ENCODE measurements around the gene SLC50A1.

SLC50A1 gene

GRCh38 chr1:155126556-155127104 lies 9.0 kb upstream of the SLC50A1 start (continued):
- TF ChIP-seq ZBTB10 (tag by site-specific recombination; IDR thresholded peaks at IDR 0.05) (peak; percentile 28; the same call in 1 of the 2 replicates), EGR2 (tag by site-specific recombination; IDR thresholded peaks at IDR 0.05; ENCODE audit: low read depth) (peak; percentile 96), ZNF639 (tag by site-specific recombination; IDR thresholded peaks at IDR 0.05) (no peak), ZFP41 (tag by site-specific recombination; IDR thresholded peaks at IDR 0.05; ENCODE audit: borderline replicate concordance) (no peak), ZNF658 (tag by site-specific recombination; IDR thresholded peaks at IDR 0.05) (no peak), ZNF621 (tag by site-specific recombination; IDR thresholded peaks at IDR 0.05) (no peak), SCRT2 (tag by site-specific recombination; IDR thresholded peaks at IDR 0.05) (no peak), ZNF449 (tag by site-specific recombination; IDR thresholded peaks at IDR 0.05) (no peak), SALL2 (tag by site-specific recombination; IDR thresholded peaks at IDR 0.05; ENCODE audit: borderline replicate concordance) (no peak), ZNF785 (tag by site-specific recombination; IDR thresholded peaks at IDR 0.05) (no peak), ZNF600 (tag by site-specific recombination; IDR thresholded peaks at IDR 0.05) (no peak; the same call in 1 of the 2 replicates), HOXD13 (CRISPR knock-in tag; IDR thresholded peaks at IDR 0.05; ENCODE audit: borderline replicate concordance) (no peak), SP3 (tag by site-specific recombination; IDR thresholded peaks at IDR 0.05) (no peak), ZFHX2 (tag by site-specific recombination; conservative IDR thresholded peaks at IDR 0.05) (peak; percentile 97), ZNF26 (tag by site-specific recombination; IDR thresholded peaks at IDR 0.05) (no peak), ZNF10 (tag by site-specific recombination; IDR thresholded peaks at IDR 0.05) (no peak), GLIS2 (tag by site-specific recombination; IDR thresholded peaks at IDR 0.05) (no peak), ZNF792 (tag by site-specific recombination; IDR thresholded peaks at IDR 0.05) (no peak; the same call in 1 of the 2 replicates), ZNF416 (tag by site-specific recombination; IDR thresholded peaks at IDR 0.05) (no peak), ZNF571 (tag by site-specific recombination; IDR thresholded peaks at IDR 0.05) (no peak), AEBP2 (tag by site-specific recombination; IDR thresholded peaks at IDR 0.05; ENCODE audit: borderline replicate concordance) (no peak), ZNF362 (tag by site-specific recombination; IDR thresholded peaks at IDR 0.05) (no peak), ZNF302 (tag by site-specific recombination; IDR thresholded peaks at IDR 0.05; ENCODE audit: low read depth) (no peak), ZNF174 (tag by site-specific recombination; IDR thresholded peaks at IDR 0.05) (no peak), ZNF549 (tag by site-specific recombination; IDR thresholded peaks at IDR 0.05) (no peak), ZNF18 (tag by site-specific recombination; IDR thresholded peaks at IDR 0.05) (no peak), ZNF280C (tag by site-specific recombination; IDR thresholded peaks at IDR 0.05) (no peak)

Data from HEK293 (cell line).